H1 (cell line): Measurements from ENCODE around the gene DNAJC28. TPM values are rescaled to one million over a fixed set of nuclear protein-coding genes. Genes with fewer than 3 reads are reported as not detected.

Source experiments
- CTCF ChIA-PET: fragments of 300-600 bp; sonication (Branson Sonifier 250); formaldehyde crosslinking; loops from one replicate; lab custom pipeline; 2021; ENCODE audit not compliant: partially characterized antibody; lab: Charles Lee
- POLR2A ChIA-PET: fragments of 300-600 bp; sonication (Branson Sonifier 250); formaldehyde crosslinking; loops from one replicate; lab custom pipeline; 2021; ENCODE audit warnings: inconsistent platforms; ENCODE audit not compliant: partially characterized antibody; lab: Charles Lee
- DNase-seq, 2 experiments: peaks; one replicate each; pipeline versions ENCODE4 v3.0.0 to v3.0.0-alpha.2; 2010 to 2022; ENCODE audit warnings: low spot score in 2 of 2, low read depth in 1 of 2, mixed read lengths in 1 of 2
- FAIRE-seq: peaks from 2 replicates; lab custom pipeline; 2011; peaks lifted over from hg19 to GRCh38; lab: Jason Lieb, UNC
- H2AFZ ChIP-seq: 2 replicates; pipeline ENCODE4 v1.8.1; 2012; ENCODE audit warnings: low read length, inconsistent platforms
- H2AK5ac ChIP-seq: 2 replicates; pipeline ENCODE4 v1.6.1; 2013; ENCODE audit warnings: low read depth, low read length
- H2BK120ac ChIP-seq: replicated peaks from 2 replicates; pipeline ENCODE3; 2013; ENCODE audit warnings: low read depth, low read length, inconsistent platforms
- H2BK12ac ChIP-seq: 2 replicates; pipeline ENCODE4 v1.6.1; 2013; ENCODE audit warnings: low read depth, low read length
- H2BK15ac ChIP-seq: 2 replicates; pipeline ENCODE4 v1.6.1; 2013; ENCODE audit warnings: low read length
- H2BK20ac ChIP-seq: 2 replicates; pipeline ENCODE4 v1.6.1; 2013; ENCODE audit warnings: low read length
- H2BK5ac ChIP-seq: 2 replicates; pipeline ENCODE4 v1.6.1; 2013; ENCODE audit warnings: low read depth, low read length
- H3K14ac ChIP-seq: 2 replicates; pipeline ENCODE4 v1.6.1; 2013; ENCODE audit warnings: inconsistent platforms; ENCODE audit not compliant: insufficient read length
- H3K18ac ChIP-seq: 2 replicates; pipeline ENCODE4 v1.6.1; 2013; ENCODE audit warnings: low read length; ENCODE audit errors: extremely low read depth
- H3K23ac ChIP-seq: 2 replicates; pipeline ENCODE4 v1.6.1; 2013; ENCODE audit warnings: inconsistent platforms; ENCODE audit not compliant: insufficient read length
- H3K23me2 ChIP-seq: 2 replicates; pipeline ENCODE4 v1.6.1; 2013; ENCODE audit warnings: low read depth, low read length
- H3K27ac ChIP-seq: 2 replicates; pipeline ENCODE4 v1.6.1; 2011; ENCODE audit warnings: low read depth, low read length, inconsistent platforms
- H3K27me3 ChIP-seq, 4 experiments: replicated peaks in 1 of 4; 1 replicate in 1 of 4; 2 replicates in 3 of 4; pipeline versions ENCODE4 v1.6.1 to v1.8.1; 2011 to 2013; ENCODE audit warnings: low read length in 3 of 4, mild to moderate bottlenecking in 3 of 4, inconsistent platforms in 2 of 4, mixed read lengths in 2 of 4, moderate library complexity in 1 of 4; ENCODE audit not compliant: control insufficient read depth in 3 of 4, insufficient read depth in 3 of 4; ENCODE audit errors: extremely low read depth in 1 of 4
- H3K36me3 ChIP-seq, 4 experiments: 2 replicates each; pipeline versions ENCODE4 v1.6.1 to v1.8.1; 2011 to 2013; ENCODE audit warnings: mild to moderate bottlenecking in 4 of 4, low read length in 3 of 4, moderate library complexity in 2 of 4, control low read depth in 1 of 4, inconsistent platforms in 1 of 4; ENCODE audit not compliant: insufficient read depth in 4 of 4, control insufficient read depth in 2 of 4
- H3K4ac ChIP-seq: replicated peaks from 2 replicates; pipeline ENCODE3; 2013; ENCODE audit warnings: low read length, low read depth, mixed read lengths, inconsistent platforms; ENCODE audit not compliant: insufficient read length
- H3K4me1 ChIP-seq, 4 experiments: replicated peaks in 1 of 4; 1 replicate in 1 of 4; 2 replicates in 3 of 4; pipeline versions ENCODE4 v1.6.1 to v1.8.1; 2011 to 2013; ENCODE audit warnings: low read length in 3 of 4, inconsistent platforms in 2 of 4, mixed read lengths in 1 of 4; ENCODE audit not compliant: insufficient read depth in 4 of 4, control insufficient read depth in 3 of 4
- H3K4me2 ChIP-seq, 2 experiments: 2 replicates each; pipeline versions ENCODE4 v1.6.1 to v1.8.1; 2011 to 2013; ENCODE audit warnings: low read depth in 2 of 2, low read length in 2 of 2, control low read depth in 1 of 2, inconsistent platforms in 1 of 2, mild to moderate bottlenecking in 1 of 2; ENCODE audit not compliant: insufficient read depth in 1 of 2
- H3K4me3 ChIP-seq, 4 experiments: fragments of 200-600, 300-600 bp in 1 of 4; sonication (generic), shearing (Covaris generic), sonication (Bioruptor Twin) in 1 of 4; 2 replicates each; pipeline versions ENCODE4 v1.5.1 to v1.8.1; 2011 to 2016; ENCODE audit warnings: low read length in 4 of 4, low read depth in 3 of 4, control low read depth in 2 of 4, inconsistent platforms in 2 of 4, mild to moderate bottlenecking in 2 of 4, mixed read lengths in 1 of 4, moderate library complexity in 1 of 4; ENCODE audit not compliant: insufficient read depth in 2 of 4; ENCODE audit errors: extremely low read depth in 1 of 4
- H3K56ac ChIP-seq: replicated peaks from 2 replicates; pipeline ENCODE3; 2013; ENCODE audit warnings: low read depth, mild to moderate bottlenecking, mixed read lengths, low read length, inconsistent platforms; ENCODE audit not compliant: insufficient read length
- H3K79me1 ChIP-seq: 2 replicates; pipeline ENCODE4 v1.6.1; 2013; ENCODE audit warnings: low read depth, low read length, control low read depth
- H3K79me2 ChIP-seq, 2 experiments: 2 replicates each; pipeline versions ENCODE4 v1.6.1 to v1.8.1; 2012 to 2013; ENCODE audit warnings: low read length in 2 of 2, mild to moderate bottlenecking in 2 of 2, inconsistent platforms in 1 of 2; ENCODE audit not compliant: insufficient read depth in 2 of 2, control insufficient read depth in 1 of 2
- H3K9ac ChIP-seq, 4 experiments: replicated peaks in 1 of 4; 1 replicate in 1 of 4; 2 replicates in 3 of 4; pipeline versions ENCODE4 v1.6.1 to v1.8.1; 2011 to 2013; ENCODE audit warnings: low read depth in 3 of 4, low read length in 3 of 4, control low read depth in 2 of 4, mild to moderate bottlenecking in 2 of 4, moderate library complexity in 2 of 4, inconsistent platforms in 1 of 4; ENCODE audit errors: extremely low read depth in 1 of 4
- H3K9me3 ChIP-seq, 2 experiments: 2 replicates each; pipeline versions ENCODE4 v1.6.1 to v1.8.1; 2012 to 2013; ENCODE audit warnings: mild to moderate bottlenecking in 2 of 2, moderate library complexity in 2 of 2, control low read depth in 1 of 2, inconsistent platforms in 1 of 2, low read depth in 1 of 2, low read length in 1 of 2, mixed read lengths in 1 of 2; ENCODE audit not compliant: insufficient read depth in 2 of 2
- H4K20me1 ChIP-seq, 2 experiments: replicated peaks in 1 of 2; 2 replicates each; pipeline versions ENCODE3 to v1.8.1; 2011 to 2013; ENCODE audit warnings: inconsistent platforms in 2 of 2, low read length in 2 of 2, mild to moderate bottlenecking in 1 of 2; ENCODE audit not compliant: insufficient read depth in 2 of 2, control insufficient read depth in 1 of 2
- H4K5ac ChIP-seq: 2 replicates; pipeline ENCODE4 v1.6.1; 2013; ENCODE audit warnings: low read length, low read depth, mixed read lengths, inconsistent platforms; ENCODE audit not compliant: insufficient read length
- H4K8ac ChIP-seq: 2 replicates; pipeline ENCODE4 v1.8.0; 2013; ENCODE audit warnings: mild to moderate bottlenecking, moderate library complexity, low read length, inconsistent platforms; ENCODE audit not compliant: insufficient read depth; ENCODE audit errors: extremely low read depth
- H4K91ac ChIP-seq: replicated peaks from 2 replicates; pipeline ENCODE3; 2013; ENCODE audit warnings: low read length, mixed read lengths, inconsistent platforms; ENCODE audit not compliant: insufficient read length
- ATF2 ChIP-seq: IDR thresholded peaks from 2 replicates; pipeline ENCODE4 v1.6.1; 2012; ENCODE audit warnings: low read length, inconsistent platforms
- BACH1 ChIP-seq: IDR thresholded peaks from 2 replicates; pipeline ENCODE4 v1.6.1; 2012; ENCODE audit warnings: low read length, improper control_type of control experiment
- BCL11A ChIP-seq, 2 experiments: IDR thresholded peaks; one replicate each; pipeline ENCODE4 v1.6.1; 2011; ENCODE audit warnings: low read depth in 2 of 2, low read length in 2 of 2, mild to moderate bottlenecking in 2 of 2
- EGR1 ChIP-seq: IDR thresholded peaks from 2 replicates; pipeline ENCODE4 v1.6.1; 2011; ENCODE audit warnings: low read depth, low read length, borderline replicate concordance
- EP300 ChIP-seq, 2 experiments: IDR thresholded peaks; 1 replicate in 1 of 2; 2 replicates in 1 of 2; pipeline ENCODE4 v1.6.1; 2011 to 2012; ENCODE audit warnings: low read depth in 2 of 2, low read length in 2 of 2, mild to moderate bottlenecking in 2 of 2, borderline replicate concordance in 1 of 2, inconsistent platforms in 1 of 2, moderate library complexity in 1 of 2
- FOSL1 ChIP-seq: IDR thresholded peaks from 2 replicates; pipeline ENCODE4 v1.6.1; 2011; ENCODE audit warnings: mild to moderate bottlenecking, low read depth, low read length, moderate library complexity; ENCODE audit not compliant: insufficient read depth
- JUND ChIP-seq: IDR thresholded peaks from 2 replicates; pipeline ENCODE4 v1.6.1; 2011; ENCODE audit warnings: mild to moderate bottlenecking, improper control_type of control experiment, low read length
- RAD21 ChIP-seq, 2 experiments: IDR thresholded peaks in 1 of 2; conservative IDR thresholded peaks in 1 of 2; 2 replicates each; pipeline ENCODE4 v1.6.1; 2011; ENCODE audit warnings: low read depth in 2 of 2, low read length in 2 of 2, improper control_type of control experiment in 1 of 2, inconsistent platforms in 1 of 2, mild to moderate bottlenecking in 1 of 2, moderate library complexity in 1 of 2
- RXRA ChIP-seq: IDR thresholded peaks from 2 replicates; pipeline ENCODE4 v1.6.1; 2011; ENCODE audit warnings: low read depth, mild to moderate bottlenecking, low read length, moderate library complexity; ENCODE audit not compliant: insufficient read depth
- SRF ChIP-seq: IDR thresholded peaks from 2 replicates; pipeline ENCODE4 v1.6.1; 2011; ENCODE audit warnings: mild to moderate bottlenecking, low read depth, low read length, moderate library complexity
- WGBS, 2 experiments: shearing (Covaris generic) in 1 of 2; methylation state at CpG; one replicate each; pipeline versions ENCODE4 v1.1.6 to v1.1.7; 2013 to 2015; ENCODE audit warnings: low lambda C conversion rate in 2 of 2, mixed read lengths in 2 of 2, inconsistent platforms in 1 of 2, low coverage in 1 of 2, missing lambda C conversion rate in 1 of 2; ENCODE audit not compliant: insufficient replicate concordance in 2 of 2, insufficient coverage in 1 of 2, insufficient read length in 1 of 2; ENCODE audit errors: extremely low coverage in 1 of 2, missing lambda C conversion rate in 1 of 2; 5-methylcytosine and 5-hydroxymethylcytosine counted together
- polyA plus RNA-seq, 7 experiments: library from polyadenylated mRNA; depleted of rRNA in 3 of 7; stranded (reverse) in 5 of 7; unstranded in 2 of 7; fragments of >200 nt in 5 of 7; fragments of 200-250 nt in 2 of 7; gene quantifications; 1 replicate in 5 of 7; 2 replicates in 1 of 7; 4 replicates in 1 of 7; pipeline versions ENCODE4 v1.2.1 to v1.2.3, GENCODE V29; 2011 to 2013; ENCODE audit warnings: missing spikeins in 2 of 7, mixed read lengths in 2 of 7
- total RNA-seq: library from RNA; stranded (reverse); fragmentation: NEBNext Ultra II Directional; extraction: Animal tissue kit (Norgen Biotek cat#: 25700); gene quantifications from 2 replicates; pipeline ENCODE4 v1.2.1, GENCODE V29; 2021
- TF ChIP-seq, protein P1 (sequence below): IDR thresholded peaks from 2 replicates; pipeline ENCODE4 v1.6.1; 2012; ENCODE audit warnings: inconsistent platforms

DNAJC28 gene
- total and polyA plus RNA-seq, 2 of the 8 experiments (the other 6 are each of a cell fraction or from before 2014, with no cell fraction given): 0.97 to 4.3 TPM

DNA sequence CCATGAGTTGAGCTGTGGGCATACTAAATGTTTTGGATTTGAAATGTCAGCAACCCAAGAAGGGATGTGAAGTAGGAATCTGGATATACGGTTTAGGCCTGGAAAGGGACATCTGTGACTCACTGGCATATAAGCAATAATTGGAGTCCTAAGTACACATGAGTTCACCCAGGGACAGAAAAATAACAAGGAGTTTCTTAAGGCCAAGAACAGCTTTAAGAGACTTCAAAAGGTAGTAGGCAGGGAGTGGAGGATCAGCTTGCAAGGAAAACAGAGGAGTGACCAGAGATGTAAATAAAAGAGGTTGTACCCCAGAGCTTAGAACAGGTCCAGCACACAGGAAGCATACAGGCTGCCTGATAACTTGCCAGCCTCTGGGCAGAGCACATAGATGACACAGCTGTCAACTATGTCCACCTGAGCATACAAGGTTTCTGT lies 39.9 kb downstream of the DNAJC28 start:
- Histone ChIP-seq H4K8ac (no peak overlapping the region), H3K9ac (no peak overlapping the region), H3K23me2 (no peaks in the 10 kb centered on the region), H4K5ac (no peak overlapping the region), H2BK5ac (no peak overlapping the region), H3K4me2 (no peak overlapping the region), H3K79me2 (no peaks in the 10 kb centered on the region), H2BK20ac (no peak overlapping the region), H3K36me3 (no peaks in the 10 kb centered on the region; a peak in 2 of 8 replicates), H3K23ac (no peak overlapping the region), H3K27me3 (no peaks in the 10 kb centered on the region), H4K20me1 (no peaks in the 10 kb centered on the region), H2BK12ac (no peak overlapping the region), H3K27ac (no peak overlapping the region), H3K14ac (no peak overlapping the region), H4K91ac (no peak overlapping the region), H3K79me1 (no peaks in the 10 kb centered on the region), H3K18ac (no peak overlapping the region), H3K56ac (no peak overlapping the region), H3K4me1 (no peaks in the 10 kb centered on the region), H2BK15ac (no peak overlapping the region), H2AK5ac (no peak overlapping the region), H2BK120ac (no peak overlapping the region), H2AFZ (no peak overlapping the region), H3K4me3 (no peak overlapping the region), H3K4ac (no peak overlapping the region), H3K9me3 (no peaks in the 10 kb centered on the region)
- WGBS, 2 experiments: 95% methylated on average over 1 of the region's 1 CpG; no CpG with 5 or more reads in 1 of the 2 experiments
- ChIA-PET POLR2A (no interaction called here), CTCF (interaction anchor here (2.0 kb wide), 1 partner anchor 76 kb away, joined by 6 read pairs; no protein-coding TSS in a partner anchor)
- DNase-seq: no peak
- no peak for FAIRE-seq
- no peak for TF ChIP-seq SRF
- TF ChIP-seq RXRA: no peak
- TF ChIP-seq ATF2: no peak
- TF ChIP-seq, protein P1, sequence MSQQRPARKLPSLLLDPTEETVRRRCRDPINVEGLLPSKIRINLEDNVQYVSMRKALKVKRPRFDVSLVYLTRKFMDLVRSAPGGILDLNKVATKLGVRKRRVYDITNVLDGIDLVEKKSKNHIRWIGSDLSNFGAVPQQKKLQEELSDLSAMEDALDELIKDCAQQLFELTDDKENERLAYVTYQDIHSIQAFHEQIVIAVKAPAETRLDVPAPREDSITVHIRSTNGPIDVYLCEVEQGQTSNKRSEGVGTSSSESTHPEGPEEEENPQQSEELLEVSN: no peak
- no peak for TF ChIP-seq EP300 (IDR thresholded peaks at IDR 0.05; ENCODE audit: borderline replicate concordance in 1 of 2, low read depth in 2 of 2, low read length in 2 of 2)
- TF ChIP-seq BCL11A (IDR thresholded peaks at IDR 0.05; ENCODE audit: low read depth in 2 of 2, low read length in 2 of 2): no peak
- TF ChIP-seq JUND: no peak
- TF ChIP-seq EGR1: no peak
- no peak for TF ChIP-seq BACH1
- TF ChIP-seq FOSL1: no peak
- TF ChIP-seq RAD21 (IDR thresholded peaks at IDR 0.05 in 1 of 2, conservative IDR thresholded peaks at IDR 0.05 in 1 of 2; ENCODE audit: low read depth in 2 of 2, low read length in 2 of 2): no peak
